ENCODE data around the gene AURKAIP1.

DNA sequence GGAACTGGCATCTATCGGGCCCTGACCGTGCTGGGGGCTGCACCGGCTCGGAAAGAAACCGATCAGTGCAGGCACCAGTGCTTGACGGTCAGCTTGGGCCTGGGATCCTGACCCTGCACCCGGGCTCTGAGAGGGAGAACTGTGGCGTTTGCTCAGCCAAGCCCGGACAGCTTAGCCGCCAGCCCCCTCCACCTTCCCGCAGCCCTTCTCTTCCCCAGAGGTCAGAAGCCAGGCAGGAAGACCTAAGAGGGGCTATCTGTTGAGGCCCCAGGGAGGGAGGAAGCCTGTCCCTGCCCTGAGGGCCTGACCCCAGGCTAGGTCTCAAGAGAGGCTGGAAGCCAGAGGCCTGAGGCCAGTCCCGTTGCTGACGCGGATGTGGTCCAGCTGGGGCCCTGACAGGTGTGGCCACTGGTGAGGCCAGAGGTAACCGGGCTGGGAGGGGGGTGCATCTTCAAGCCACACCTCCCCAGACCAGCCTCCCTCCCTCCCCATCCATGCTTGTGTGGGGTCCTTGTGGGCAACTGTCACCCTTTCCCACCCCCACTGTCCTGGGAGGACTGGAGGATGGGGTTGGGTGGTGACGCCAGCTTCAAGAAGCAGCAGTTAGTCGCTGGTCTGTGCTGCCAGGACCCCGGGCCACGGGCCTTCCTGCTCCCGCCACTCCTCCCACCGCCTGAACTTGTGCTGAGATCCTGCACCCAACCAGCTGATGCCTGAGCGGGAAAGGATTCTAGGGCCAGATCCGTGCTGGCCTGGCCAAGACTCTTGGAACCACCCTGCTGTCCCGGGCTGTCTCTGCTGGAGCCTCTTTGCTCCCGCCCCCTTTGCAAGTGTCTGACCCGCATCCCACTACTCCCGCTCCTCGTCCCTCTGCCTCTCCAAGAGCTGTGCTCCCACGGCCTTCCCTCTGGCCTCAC is 23.2 kb downstream of the AURKAIP1 start:
- no peak for TF ChIP-seq TAF1 (IDR thresholded peaks at IDR 0.05; ENCODE audit: low read depth, low read length)
- no peak for TF ChIP-seq POLR2AphosphoS5 (IDR thresholded peaks at IDR 0.05; ENCODE audit: low read depth, low read length)
- no peak for TF ChIP-seq POLR2A (IDR thresholded peaks at IDR 0.05; ENCODE audit: low read depth, low read length)
- no peak for TF ChIP-seq SPI1 (IDR thresholded peaks at IDR 0.05; ENCODE audit: low read depth, low read length)
- TF ChIP-seq PAX5 (IDR thresholded peaks at IDR 0.05; ENCODE audit: insufficient read depth, low read length, severe bottlenecking), result no peak
- no peak for TF ChIP-seq POU2F2 (IDR thresholded peaks at IDR 0.05; ENCODE audit: low read depth, low read length)
